Neutrophil (primary cell): ENCODE data around the gene CD99L2.

Experiments used
- H3K27ac ChIP-seq: fragments of 200-600 bp; sonication (generic); 2 replicates; pipeline ENCODE4 v1.5.1; 2016; ENCODE audit warnings: mild to moderate bottlenecking, moderate library complexity
- H3K27me3 ChIP-seq: fragments of 200-600 bp; sonication (generic); 2 replicates; pipeline ENCODE4 v1.6.0; 2016; ENCODE audit warnings: mild to moderate bottlenecking
- H3K36me3 ChIP-seq: fragments of 200-600 bp; sonication (generic); 2 replicates; pipeline ENCODE4 v1.5.1; 2017
- H3K4me1 ChIP-seq, 2 experiments: fragments of 200-600 bp in 1 of 2; sonication (generic) in 1 of 2; 1 replicate in 1 of 2; 2 replicates in 1 of 2; pipeline versions ENCODE4 v1.5.1 to v1.6.1; 2013 to 2016; ENCODE audit warnings: low read depth in 1 of 2, low read length in 1 of 2, mild to moderate bottlenecking in 1 of 2, moderate library complexity in 1 of 2; ENCODE audit not compliant: control insufficient read depth in 1 of 2, insufficient read depth in 1 of 2
- H3K4me3 ChIP-seq, 2 experiments: fragments of 200-600 bp in 1 of 2; sonication (generic) in 1 of 2; 1 replicate in 1 of 2; 2 replicates in 1 of 2; pipeline ENCODE4 v1.5.1; 2013 to 2016; ENCODE audit warnings: low read depth in 1 of 2, low read length in 1 of 2, mild to moderate bottlenecking in 1 of 2, moderate library complexity in 1 of 2
- H3K9me3 ChIP-seq: fragments of 200-600 bp; sonication (generic); 2 replicates; pipeline ENCODE4 v1.5.1; 2016
- TF ChIP-seq, protein P1 (sequence below): fragments of 200-600 bp; sonication (generic); IDR thresholded peaks from 2 replicates; pipeline ENCODE4 v1.5.1; 2016; ENCODE audit warnings: antibody characterized with exemption

CD99L2 gene

DNA sequence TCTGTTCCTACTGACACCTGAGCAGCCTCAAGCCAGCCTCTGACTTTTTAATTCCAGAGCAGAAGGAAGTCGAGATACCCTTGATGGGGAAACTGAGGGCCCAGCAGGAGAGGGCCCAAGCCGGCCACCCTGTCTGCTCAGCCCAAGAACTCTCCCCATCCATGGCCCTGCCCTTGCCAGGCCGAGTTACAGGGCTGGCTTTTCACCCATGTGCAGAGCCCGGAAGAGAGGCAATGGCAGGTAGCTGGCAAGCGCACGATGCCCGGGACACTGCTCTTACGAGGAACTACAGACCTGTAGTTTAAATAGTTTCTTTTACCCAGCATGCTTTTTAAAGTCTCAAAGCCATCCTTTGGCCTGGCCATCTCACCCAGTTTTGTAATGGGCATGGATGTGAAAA lies 125.4 kb downstream of the CD99L2 start:
- no peaks in the 10 kb centered on the region for H3K27me3 ChIP-seq
- no peaks in the 10 kb centered on the region for H3K36me3 ChIP-seq
- H3K4me1 ChIP-seq = peaks cover 0 to 2% of the 10 kb centered on the region in 2 experiments
- no peaks in the 10 kb centered on the region for H3K9me3 ChIP-seq
- H3K27ac ChIP-seq = no peak overlapping the region
- no peak overlapping the region for H3K4me3 ChIP-seq
- TF ChIP-seq, protein P1, sequence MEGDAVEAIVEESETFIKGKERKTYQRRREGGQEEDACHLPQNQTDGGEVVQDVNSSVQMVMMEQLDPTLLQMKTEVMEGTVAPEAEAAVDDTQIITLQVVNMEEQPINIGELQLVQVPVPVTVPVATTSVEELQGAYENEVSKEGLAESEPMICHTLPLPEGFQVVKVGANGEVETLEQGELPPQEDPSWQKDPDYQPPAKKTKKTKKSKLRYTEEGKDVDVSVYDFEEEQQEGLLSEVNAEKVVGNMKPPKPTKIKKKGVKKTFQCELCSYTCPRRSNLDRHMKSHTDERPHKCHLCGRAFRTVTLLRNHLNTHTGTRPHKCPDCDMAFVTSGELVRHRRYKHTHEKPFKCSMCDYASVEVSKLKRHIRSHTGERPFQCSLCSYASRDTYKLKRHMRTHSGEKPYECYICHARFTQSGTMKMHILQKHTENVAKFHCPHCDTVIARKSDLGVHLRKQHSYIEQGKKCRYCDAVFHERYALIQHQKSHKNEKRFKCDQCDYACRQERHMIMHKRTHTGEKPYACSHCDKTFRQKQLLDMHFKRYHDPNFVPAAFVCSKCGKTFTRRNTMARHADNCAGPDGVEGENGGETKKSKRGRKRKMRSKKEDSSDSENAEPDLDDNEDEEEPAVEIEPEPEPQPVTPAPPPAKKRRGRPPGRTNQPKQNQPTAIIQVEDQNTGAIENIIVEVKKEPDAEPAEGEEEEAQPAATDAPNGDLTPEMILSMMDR = no peak

GRCh38 chrX:150772150-150772970 lies 126.1 kb downstream of the CD99L2 start:
- Histone ChIP-seq H3K4me1 (peaks cover 4 to 9% of the 10 kb centered on the region in 2 experiments), H3K27ac (no peak overlapping the region), H3K27me3 (no peaks in the 10 kb centered on the region), H3K9me3 (no peaks in the 10 kb centered on the region), H3K4me3 (no peak overlapping the region), H3K36me3 (no peaks in the 10 kb centered on the region)
- TF ChIP-seq, protein P1 = peak; percentile 70

DNA sequence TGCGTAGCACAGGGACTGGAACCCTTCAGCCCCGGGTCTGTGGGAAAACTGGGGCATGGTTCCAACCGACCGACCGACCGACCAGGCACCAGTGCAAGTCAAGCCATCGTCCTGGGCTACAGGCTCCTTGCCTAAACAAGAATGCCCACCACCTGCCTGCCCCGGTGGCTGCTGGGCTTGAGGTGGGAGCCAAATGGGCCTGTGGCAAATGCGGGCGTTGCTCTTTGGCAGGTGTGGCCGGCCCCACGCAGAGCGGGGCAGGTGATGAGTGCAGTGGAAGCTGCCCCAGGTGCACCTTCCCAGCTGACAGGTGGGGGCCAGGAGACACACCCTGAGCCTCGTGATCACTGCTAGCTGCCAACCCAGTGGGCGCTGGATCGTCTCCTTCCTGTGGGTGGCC lies 127.4 kb downstream of the CD99L2 start:
- TF ChIP-seq, protein P1 = no peak

GRCh38 chrX:150770623-150771022 lies 127.8 kb downstream of the CD99L2 start:
- H3K4me3 ChIP-seq = no peak overlapping the region
- no peak overlapping the region for H3K27ac ChIP-seq
- peaks cover 4% of the 10 kb centered on the region for H3K36me3 ChIP-seq
- H3K9me3 ChIP-seq = no peaks in the 10 kb centered on the region
- TF ChIP-seq, protein P1 = no peak
- H3K27me3 ChIP-seq = no peaks in the 10 kb centered on the region
- peaks cover 8 to 12% of the 10 kb centered on the region in 2 experiments for H3K4me1 ChIP-seq

More for the DNA sequence above, 127.4 kb downstream of the CD99L2 start:
- H3K4me1 ChIP-seq = peaks cover 8 to 12% of the 10 kb centered on the region in 2 experiments
- H3K4me3 ChIP-seq = no peak overlapping the region
- no peak overlapping the region for H3K27ac ChIP-seq
- no peaks in the 10 kb centered on the region for H3K9me3 ChIP-seq
- H3K27me3 ChIP-seq = no peaks in the 10 kb centered on the region
- no peaks in the 10 kb centered on the region for H3K36me3 ChIP-seq

GRCh38 chrX:150769408-150769807 lies 129.1 kb downstream of the CD99L2 start:
- Histone ChIP-seq H3K27me3 (no peaks in the 10 kb centered on the region), H3K9me3 (no peaks in the 10 kb centered on the region), H3K36me3 (peaks cover 13% of the 10 kb centered on the region), H3K27ac (no peak overlapping the region), H3K4me1 (peaks cover 8 to 12% of the 10 kb centered on the region in 2 experiments), H3K4me3 (no peak overlapping the region)
- TF ChIP-seq, protein P1 = no peak
